Keratinocyte (primary cell): ENCODE results near the gene HCFC1.

Source experiments
- EZH2 ChIP-seq: IDR thresholded peaks from one replicate; pipeline ENCODE4 v1.6.1; 2012; ENCODE audit warnings: inconsistent platforms, mild to moderate bottlenecking, low read length, moderate library complexity
- TF ChIP-seq, protein P1 (sequence below), 3 experiments: IDR thresholded peaks in 1 of 3; conservative IDR thresholded peaks in 1 of 3; optimal IDR thresholded peaks in 1 of 3; 2 replicates in 2 of 3; 3 replicates in 1 of 3; pipeline versions ENCODE3 to v1.5.1; 2011; ENCODE audit warnings: low read length in 3 of 3, mild to moderate bottlenecking in 3 of 3, moderate library complexity in 2 of 3, control low read depth in 1 of 3, inconsistent platforms in 1 of 3; ENCODE audit not compliant: insufficient read depth in 2 of 3; ENCODE audit errors: extremely low read depth in 1 of 3

DNA sequence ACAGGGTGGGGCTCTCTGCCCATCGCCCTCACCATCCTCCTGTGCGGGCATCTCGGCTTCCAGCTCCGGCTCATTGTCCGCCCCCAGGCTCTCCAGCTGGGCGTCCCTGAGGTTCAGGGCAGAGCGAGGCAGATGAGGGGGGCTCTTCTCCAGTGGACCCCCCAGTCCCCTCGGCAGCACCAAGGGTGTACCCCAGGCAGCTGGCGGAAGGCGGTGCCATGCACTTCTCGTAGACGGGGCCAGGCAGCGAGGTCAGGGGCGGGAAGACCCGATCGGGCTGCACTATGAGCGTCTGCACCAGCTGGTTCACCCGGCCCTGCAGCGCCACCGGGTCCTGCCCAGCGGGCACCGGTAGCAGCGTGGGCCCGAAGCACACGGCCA is 61.6 kb downstream of the HCFC1 start:
- TF ChIP-seq, protein P1, sequence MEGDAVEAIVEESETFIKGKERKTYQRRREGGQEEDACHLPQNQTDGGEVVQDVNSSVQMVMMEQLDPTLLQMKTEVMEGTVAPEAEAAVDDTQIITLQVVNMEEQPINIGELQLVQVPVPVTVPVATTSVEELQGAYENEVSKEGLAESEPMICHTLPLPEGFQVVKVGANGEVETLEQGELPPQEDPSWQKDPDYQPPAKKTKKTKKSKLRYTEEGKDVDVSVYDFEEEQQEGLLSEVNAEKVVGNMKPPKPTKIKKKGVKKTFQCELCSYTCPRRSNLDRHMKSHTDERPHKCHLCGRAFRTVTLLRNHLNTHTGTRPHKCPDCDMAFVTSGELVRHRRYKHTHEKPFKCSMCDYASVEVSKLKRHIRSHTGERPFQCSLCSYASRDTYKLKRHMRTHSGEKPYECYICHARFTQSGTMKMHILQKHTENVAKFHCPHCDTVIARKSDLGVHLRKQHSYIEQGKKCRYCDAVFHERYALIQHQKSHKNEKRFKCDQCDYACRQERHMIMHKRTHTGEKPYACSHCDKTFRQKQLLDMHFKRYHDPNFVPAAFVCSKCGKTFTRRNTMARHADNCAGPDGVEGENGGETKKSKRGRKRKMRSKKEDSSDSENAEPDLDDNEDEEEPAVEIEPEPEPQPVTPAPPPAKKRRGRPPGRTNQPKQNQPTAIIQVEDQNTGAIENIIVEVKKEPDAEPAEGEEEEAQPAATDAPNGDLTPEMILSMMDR (optimal IDR thresholded peaks at IDR 0.05 in 1 of 3, IDR thresholded peaks at IDR 0.05 in 1 of 3, conservative IDR thresholded peaks at IDR 0.05 in 1 of 3; ENCODE audit: extremely low read depth in 1 of 3, insufficient read depth in 2 of 3, low read length in 3 of 3), result no peak
- TF ChIP-seq EZH2, result no peak
